8988T (cell line): ENCODE measurements around the gene CDH19.
"Not testable (repeated sequence)": the region's sequence is repeated elsewhere in the genome, so short reads cannot be mapped to it uniquely, and the experiment has no call there.

ENCODE experiments used
- DNase-seq: peaks from one replicate; pipeline ENCODE4 v3.0.0; 2011

Gene CDH19

GRCh38 chr18:66560094-66560493 lies 43.8 kb downstream of the CDH19 start:
- no peak for DNase-seq

- DNase-seq: no peak
Observed at GRCh38 chr18:66558773-66559172, 45.1 kb downstream of the CDH19 start.

GRCh38 chr18:66557091-66557490 lies 46.8 kb downstream of the CDH19 start:
- DNase-seq: no peak

- DNase-seq: no peak
Observed at GRCh38 chr18:66555585-66555984, 48.3 kb downstream of the CDH19 start.

GRCh38 chr18:66553824-66554223 lies 50.1 kb downstream of the CDH19 start:
- no peak for DNase-seq

- DNase-seq: no peak
Observed at GRCh38 chr18:66550366-66550765, 53.5 kb downstream of the CDH19 start.

GRCh38 chr18:66548747-66549146 lies 55.1 kb downstream of the CDH19 start:
- DNase-seq: no peak

- DNase-seq: no peak
Observed at GRCh38 chr18:66534110-66534509, 69.8 kb downstream of the CDH19 start.

GRCh38 chr18:66533693-66534092 lies 70.2 kb downstream of the CDH19 start:
- DNase-seq: no peak

- DNase-seq: no peak
Observed at GRCh38 chr18:66523219-66523991, 80.5 kb downstream of the CDH19 start.

GRCh38 chr18:66513996-66514395 lies 89.9 kb downstream of the CDH19 start:
- DNase-seq: no peak

- no peak for DNase-seq
Observed at GRCh38 chr18:66511792-66512191, 92.1 kb downstream of the CDH19 start.

- DNase-seq: no peak
Observed at GRCh38 chr18:66511289-66511688, 92.6 kb downstream of the CDH19 start.

GRCh38 chr18:66510357-66511045 lies 93.4 kb downstream of the CDH19 start:
- no peak for DNase-seq

- no peak for DNase-seq
Observed at GRCh38 chr18:66508937-66509336, 95.0 kb downstream of the CDH19 start.

GRCh38 chr18:66506178-66506577 lies 97.7 kb downstream of the CDH19 start:
- DNase-seq: no peak

GRCh38 chr18:66497351-66497750 lies 106.5 kb downstream of the CDH19 start:
- DNase-seq: no peak

- no peak for DNase-seq
Observed at GRCh38 chr18:66495844-66496243, 108.0 kb downstream of the CDH19 start.

- DNase-seq: no peak
Observed at GRCh38 chr18:66473882-66474281, 130.0 kb downstream of the CDH19 start.

GRCh38 chr18:66466184-66466583 lies 137.7 kb downstream of the CDH19 start:
- not testable (repeated sequence) for DNase-seq

- DNase-seq: no peak
Observed at GRCh38 chr18:66461344-66461743, 142.5 kb downstream of the CDH19 start.

GRCh38 chr18:66457245-66457644 lies 146.6 kb downstream of the CDH19 start:
- DNase-seq: no peak
